Spinal cord (tissue), 10 donors: ENCODE measurements around the gene UNC13B. TPM values are rescaled to one million over a fixed set of nuclear protein-coding genes. Genes with fewer than 3 reads are reported as not detected.

Source experiments
- DNase-seq, 6 donors: peaks; one replicate each; pipeline versions ENCODE4 v3.0.0 to v3.0.0-alpha.2; 2013 to 2015; ENCODE audit warnings: low spot score in 6 of 6, low read depth in 4 of 6
- H3K27ac ChIP-seq: one replicate; pipeline ENCODE4 v1.5.1; 2013; ENCODE audit warnings: low read depth, low read length, control low read depth
- H3K27me3 ChIP-seq: one replicate; pipeline ENCODE4 v1.6.1; 2013; ENCODE audit warnings: low read length; ENCODE audit not compliant: control insufficient read depth, insufficient read depth
- H3K36me3 ChIP-seq: one replicate; pipeline ENCODE4 v1.6.1; 2013; ENCODE audit warnings: low read length; ENCODE audit not compliant: control insufficient read depth, insufficient read depth
- H3K4me1 ChIP-seq: one replicate; pipeline ENCODE4 v1.6.1; 2013; ENCODE audit warnings: low read length; ENCODE audit not compliant: control insufficient read depth, insufficient read depth
- H3K4me3 ChIP-seq: one replicate; pipeline ENCODE4 v1.5.1; 2013; ENCODE audit warnings: low read depth, low read length, control low read depth
- H3K9me3 ChIP-seq: one replicate; pipeline ENCODE4 v1.6.1; 2013; ENCODE audit warnings: low read length; ENCODE audit not compliant: control insufficient read depth, insufficient read depth
- WGBS: methylation state at CpG from one replicate; pipeline ENCODE4 v1.1.5; 2013; ENCODE audit warnings: missing lambda C conversion rate; ENCODE audit not compliant: insufficient coverage; 5-methylcytosine and 5-hydroxymethylcytosine counted together
- polyA plus RNA-seq, 2 donors: library from polyadenylated mRNA; unstranded; fragments of 120-200 nt; gene quantifications; one replicate each; pipeline ENCODE4 v1.2.1, GENCODE V29; 2013; ENCODE audit not compliant: insufficient read length in 2 of 2
- total RNA-seq, 2 donors: library from RNA; depleted of rRNA in 1 of 2; stranded (reverse); fragments of 120-200 nt in 1 of 2; fragments of >200 nt in 1 of 2; gene quantifications; one replicate each; pipeline versions ENCODE4 v1.2.3 to v1.2.4, GENCODE V29; 2013 to 2014
- donor health status: healthy.

Gene UNC13B
- total and polyA plus RNA-seq, 4 donors, result 20.2 to 37.9 (median 24.9) TPM

DNA sequence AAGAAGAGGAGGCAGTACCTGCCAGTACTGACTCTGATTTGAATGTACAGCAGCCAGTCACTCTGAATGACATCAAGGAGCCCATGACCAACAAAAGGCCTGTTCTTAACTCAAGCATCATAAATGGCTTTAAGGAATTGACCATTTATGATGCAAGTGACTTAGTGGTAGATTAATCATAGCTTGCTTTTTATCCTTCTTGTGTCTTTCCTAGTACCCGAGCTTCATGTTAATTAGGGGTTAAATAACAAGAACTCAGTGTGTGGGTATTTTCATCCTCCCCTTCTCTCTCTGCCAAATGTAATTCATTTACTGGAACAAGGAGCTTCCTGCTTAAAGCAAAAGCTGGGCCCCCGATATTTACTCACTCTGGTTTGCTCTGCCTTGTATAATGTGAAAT lies 146.5 kb downstream of the UNC13B start:
- Histone ChIP-seq H3K27ac (peak overlapping the region; percentile 1), H3K36me3 (peaks cover 4% of the 10 kb centered on the region), H3K9me3 (no peaks in the 10 kb centered on the region), H3K27me3 (no peaks in the 10 kb centered on the region), H3K4me3 (no peak overlapping the region), H3K4me1 (peaks cover 6% of the 10 kb centered on the region)
- peak in 2 of 6 donors; percentile 34 to 36 for DNase-seq
- WGBS, result no CpG with 5 or more reads among the region's 2 CpGs

DNA sequence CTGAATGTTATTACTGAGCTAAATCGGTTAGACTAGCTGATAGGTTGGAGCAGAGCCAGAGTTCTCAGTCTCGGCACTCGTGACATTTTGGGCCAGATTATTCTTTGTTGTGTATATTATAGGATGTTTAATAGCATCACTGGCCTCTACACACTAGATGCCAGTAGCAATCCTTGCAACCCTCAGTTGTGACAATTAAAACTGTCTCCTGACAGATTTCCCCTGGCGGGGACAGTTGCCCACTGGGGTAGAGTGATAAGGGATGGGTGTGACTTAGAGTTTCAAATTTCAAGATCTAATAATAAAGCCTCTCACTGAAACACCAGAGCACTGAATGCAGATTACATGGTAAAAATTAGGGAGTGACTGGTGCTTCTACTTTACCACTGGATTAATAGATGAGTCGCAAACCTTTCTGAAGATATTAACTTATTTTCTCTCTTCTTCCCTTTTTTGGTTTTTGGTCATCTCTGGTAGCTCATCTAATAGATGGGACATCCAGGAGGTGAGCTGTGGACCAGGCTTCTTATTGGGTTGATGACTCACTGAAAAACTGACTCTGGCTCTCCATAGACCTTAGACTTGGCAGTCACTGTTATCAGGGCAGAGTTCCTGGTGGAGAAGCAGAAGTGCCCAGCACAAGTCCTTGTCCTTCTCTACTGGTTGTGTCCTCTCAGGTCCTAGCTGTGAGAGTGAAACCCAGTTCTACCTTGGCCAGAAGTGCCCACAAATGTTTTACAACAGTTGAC lies 150.3 kb downstream of the UNC13B start:
- no peak overlapping the region for H3K27ac ChIP-seq
- peaks cover 6% of the 10 kb centered on the region for H3K4me1 ChIP-seq
- WGBS, result no CpG with 5 or more reads among the region's 5 CpGs
- no peaks in the 10 kb centered on the region for H3K9me3 ChIP-seq
- peaks cover 4% of the 10 kb centered on the region for H3K36me3 ChIP-seq
- H3K27me3 ChIP-seq, result no peaks in the 10 kb centered on the region
- no peak overlapping the region for H3K4me3 ChIP-seq
- no peak for DNase-seq

DNA sequence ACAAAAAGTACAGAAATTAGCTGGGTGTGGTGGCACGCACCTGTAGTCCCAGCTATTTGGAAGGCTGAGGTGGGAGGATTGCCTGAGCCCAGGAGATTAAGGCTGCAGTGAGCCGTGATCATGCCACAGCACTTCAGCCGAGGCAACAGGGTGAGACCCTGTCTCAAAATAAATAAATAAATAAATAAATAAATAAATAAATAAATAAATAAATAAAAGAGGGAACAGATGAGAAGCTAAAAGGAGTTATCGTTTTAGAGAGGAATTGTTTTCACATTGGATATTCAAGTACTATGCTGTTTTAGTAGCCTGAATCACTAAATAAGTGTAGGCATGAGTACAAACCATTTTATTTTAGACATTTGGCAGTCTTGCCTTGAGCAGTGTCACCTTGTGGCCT lies 151.7 kb downstream of the UNC13B start:
- WGBS, result 100% methylated on average over 1 of the region's 4 CpGs

DNA sequence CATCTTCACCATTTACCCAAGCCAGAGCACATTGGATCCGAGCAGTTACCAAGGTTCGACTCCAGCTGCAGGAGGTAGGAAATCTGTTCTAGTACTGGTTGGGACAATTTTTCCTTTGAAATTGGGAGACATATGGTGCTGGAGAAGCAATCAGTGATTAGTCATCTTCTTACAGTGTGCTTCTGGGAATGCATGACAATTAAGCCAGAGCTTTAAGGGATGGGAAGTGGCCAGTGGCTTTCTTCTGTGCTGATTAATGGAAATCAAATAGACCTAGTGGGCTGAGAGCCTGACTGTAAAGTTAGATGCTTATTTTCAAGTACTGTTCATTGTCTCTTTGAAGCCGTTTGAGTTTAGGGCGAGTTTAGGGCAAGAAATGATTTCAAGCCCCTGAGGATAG lies 152.1 kb downstream of the UNC13B start:
- H3K27me3 ChIP-seq, result no peaks in the 10 kb centered on the region
- peaks cover 4% of the 10 kb centered on the region for H3K36me3 ChIP-seq
- H3K4me1 ChIP-seq, result peaks cover 3% of the 10 kb centered on the region
- 56% methylated on average over 3 of the region's 4 CpGs for WGBS
- DNase-seq, result peak in 1 of 6 donors; percentile 36
- H3K9me3 ChIP-seq, result no peaks in the 10 kb centered on the region
- no peak overlapping the region for H3K4me3 ChIP-seq
- no peak overlapping the region for H3K27ac ChIP-seq

More for the DNA sequence above, 151.7 kb downstream of the UNC13B start:
- H3K36me3 ChIP-seq, result peaks cover 4% of the 10 kb centered on the region
- H3K9me3 ChIP-seq, result no peaks in the 10 kb centered on the region
- peaks cover 3% of the 10 kb centered on the region for H3K4me1 ChIP-seq
- H3K27ac ChIP-seq, result no peak overlapping the region
- H3K4me3 ChIP-seq, result no peak overlapping the region
- DNase-seq, result no peak
- H3K27me3 ChIP-seq, result no peaks in the 10 kb centered on the region

DNA sequence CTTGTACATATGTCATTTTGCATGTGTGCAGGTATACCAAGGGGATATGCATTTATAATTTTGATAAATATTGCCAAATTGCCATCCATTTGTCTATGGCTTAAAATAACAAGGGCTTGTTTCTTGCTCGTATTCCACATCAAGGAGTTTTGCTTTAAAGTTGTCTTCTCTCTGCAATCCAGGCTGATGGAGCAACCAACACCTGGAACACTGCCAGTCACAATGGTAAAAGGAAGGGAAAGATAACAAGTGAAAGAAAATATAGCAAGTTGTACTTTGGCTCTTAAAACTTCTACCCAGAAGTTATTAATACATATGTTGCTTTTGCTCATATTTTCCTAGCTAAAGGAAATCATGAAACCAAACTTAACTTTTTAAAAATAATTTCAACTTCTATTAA lies 156.9 kb downstream of the UNC13B start:
- DNase-seq, result no peak
- Histone ChIP-seq H3K27ac (no peak overlapping the region), H3K4me3 (no peak overlapping the region), H3K9me3 (no peaks in the 10 kb centered on the region), H3K36me3 (no peaks in the 10 kb centered on the region), H3K4me1 (no peaks in the 10 kb centered on the region), H3K27me3 (no peaks in the 10 kb centered on the region)
- no CpG with 5 or more reads among the region's 1 CpG for WGBS

DNA sequence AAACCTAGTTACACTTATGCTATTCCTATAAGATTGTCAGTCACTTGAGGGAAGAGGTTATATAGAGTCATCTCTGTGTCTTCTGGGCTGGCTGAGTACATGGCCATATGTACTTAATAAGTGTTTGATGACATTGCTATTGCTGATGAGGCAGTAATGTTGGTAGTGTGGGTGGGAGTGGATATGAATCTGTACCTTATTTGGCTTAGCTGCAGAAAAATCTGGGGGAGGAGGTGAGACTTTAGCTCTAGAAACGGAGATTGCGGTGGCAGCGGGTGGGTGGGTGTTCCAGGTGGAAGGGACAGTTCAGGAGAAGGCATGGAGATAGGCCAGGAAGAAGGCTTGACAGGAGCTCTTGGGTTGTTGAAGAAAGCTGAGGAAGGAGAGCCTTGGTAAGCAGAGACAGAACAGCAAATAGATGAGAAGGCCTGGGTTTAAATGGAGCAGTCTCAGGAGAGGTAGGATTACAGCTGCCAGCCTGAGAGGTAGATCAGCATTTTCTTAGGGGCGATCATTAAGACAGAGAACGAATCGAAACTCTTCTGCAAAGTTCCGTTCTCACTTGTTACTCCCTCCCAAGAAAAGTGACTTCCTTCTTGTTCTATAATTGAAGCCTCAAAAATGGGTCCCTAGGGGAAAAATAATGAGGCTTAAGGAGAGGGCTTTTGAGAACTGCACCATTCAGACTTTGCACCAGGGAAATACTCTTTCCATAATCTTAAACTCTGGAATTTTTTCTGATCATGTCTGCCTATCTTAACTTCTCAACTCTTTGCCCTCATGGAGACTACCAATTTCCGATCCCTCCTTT lies 160.5 kb downstream of the UNC13B start:
- DNase-seq, result peak in 1 of 6 donors; percentile 10
- WGBS, result 95% methylated on average over 7 of the region's 8 CpGs

DNA sequence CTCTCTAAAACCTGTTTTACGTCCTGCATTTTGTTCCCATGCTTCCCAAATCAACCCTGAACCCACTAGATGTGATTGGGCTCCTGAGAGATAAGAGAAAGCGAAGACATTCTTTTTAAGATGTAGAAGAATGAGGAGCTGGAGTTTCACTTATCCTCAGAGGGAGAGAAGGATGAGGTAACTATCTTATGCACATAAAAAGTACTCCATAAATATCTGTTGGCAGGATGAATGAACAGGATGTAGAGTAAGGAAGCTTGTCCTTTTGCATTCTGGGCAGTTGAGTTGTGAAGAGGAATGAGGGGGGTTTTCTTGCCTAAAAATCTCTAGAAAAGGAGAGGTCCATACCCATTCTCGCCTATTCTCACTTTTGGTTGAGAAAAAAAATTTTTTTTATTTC lies 163.2 kb downstream of the UNC13B start:
- H3K4me3 ChIP-seq, result no peak overlapping the region
- no peak overlapping the region for H3K27ac ChIP-seq
- no peaks in the 10 kb centered on the region for H3K9me3 ChIP-seq
- DNase-seq, result no peak
- WGBS, result no CpG with 5 or more reads among the region's 3 CpGs
- H3K4me1 ChIP-seq, result no peaks in the 10 kb centered on the region
- no peaks in the 10 kb centered on the region for H3K36me3 ChIP-seq
- H3K27me3 ChIP-seq, result no peaks in the 10 kb centered on the region

More for the DNA sequence above, 160.5 kb downstream of the UNC13B start:
- H3K4me1 ChIP-seq, result no peaks in the 10 kb centered on the region
- no peaks in the 10 kb centered on the region for H3K27me3 ChIP-seq
- H3K9me3 ChIP-seq, result no peaks in the 10 kb centered on the region
- H3K4me3 ChIP-seq, result no peak overlapping the region
- no peak overlapping the region for H3K27ac ChIP-seq
- no peaks in the 10 kb centered on the region for H3K36me3 ChIP-seq

DNA sequence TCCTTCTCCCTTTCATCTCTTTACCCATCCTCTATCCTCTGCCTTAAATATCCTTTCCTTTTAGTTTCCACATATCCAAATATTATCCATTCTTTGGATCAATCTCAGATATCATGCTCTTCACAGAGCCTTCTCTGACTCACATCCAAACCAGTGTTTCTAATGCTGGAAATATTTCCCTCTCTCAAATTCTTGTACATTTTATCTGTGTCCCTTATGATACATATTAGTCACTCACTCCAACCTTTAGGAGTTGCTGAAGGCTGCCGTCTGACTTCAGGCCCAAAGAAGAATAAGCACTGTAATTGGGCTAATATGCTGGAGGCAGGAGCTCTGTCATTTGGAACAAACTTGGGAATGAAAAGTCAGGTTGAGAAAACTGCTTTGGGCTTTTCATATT lies 171.7 kb downstream of the UNC13B start:
- Histone ChIP-seq H3K27ac (no peak overlapping the region), H3K9me3 (no peaks in the 10 kb centered on the region), H3K4me1 (no peaks in the 10 kb centered on the region), H3K27me3 (no peaks in the 10 kb centered on the region), H3K4me3 (no peak overlapping the region), H3K36me3 (no peaks in the 10 kb centered on the region)
- WGBS, result 86% methylated on average over 1 of the region's 1 CpG
- DNase-seq, result no peak

DNA sequence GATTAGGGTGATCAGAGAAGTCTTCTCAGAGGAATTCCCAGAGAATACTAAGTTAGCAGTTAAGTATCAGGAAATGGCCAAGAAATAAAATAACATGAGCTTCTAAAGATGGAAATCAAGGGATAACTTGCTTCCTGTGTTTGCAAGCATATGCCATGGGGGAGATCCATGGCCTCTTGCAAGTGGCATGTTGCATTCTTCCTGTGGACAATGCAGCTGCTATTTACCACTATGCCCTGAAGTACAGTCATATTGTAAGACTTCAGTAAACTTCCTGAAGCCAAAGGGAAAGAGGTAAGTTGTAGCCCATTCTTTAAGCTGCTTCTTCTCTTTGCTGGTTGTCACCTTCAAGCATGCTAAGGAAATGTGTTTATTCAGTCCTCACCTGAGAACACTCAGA lies 173.4 kb downstream of the UNC13B start:
- DNase-seq, result no peak
- no peak overlapping the region for H3K27ac ChIP-seq
- H3K36me3 ChIP-seq, result no peaks in the 10 kb centered on the region
- no peak overlapping the region for H3K4me3 ChIP-seq
- no peaks in the 10 kb centered on the region for H3K4me1 ChIP-seq
- no peaks in the 10 kb centered on the region for H3K27me3 ChIP-seq
- no peaks in the 10 kb centered on the region for H3K9me3 ChIP-seq

DNA sequence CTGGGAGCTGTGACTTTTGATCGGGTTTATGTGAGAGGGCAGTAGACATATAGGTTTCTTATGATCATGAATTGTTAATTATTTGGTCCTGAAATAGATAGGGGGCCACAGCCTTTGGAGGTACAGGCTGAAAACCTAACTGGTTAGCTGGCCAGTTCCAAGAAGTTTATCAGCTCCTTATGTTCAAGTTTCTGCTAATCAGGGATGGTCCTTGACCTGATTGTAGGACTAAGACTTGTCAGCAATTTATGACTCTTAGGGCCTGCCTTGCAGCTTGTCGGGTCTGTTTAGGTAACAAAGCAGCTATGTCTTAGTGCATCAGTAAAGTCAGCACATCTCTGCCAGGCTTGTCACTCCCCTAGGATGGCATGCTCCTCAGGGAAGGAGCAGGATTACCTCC lies 176.3 kb downstream of the UNC13B start:
- Histone ChIP-seq H3K27ac (no peak overlapping the region), H3K9me3 (no peaks in the 10 kb centered on the region), H3K36me3 (no peaks in the 10 kb centered on the region), H3K4me3 (no peak overlapping the region), H3K27me3 (no peaks in the 10 kb centered on the region), H3K4me1 (peaks cover 8% of the 10 kb centered on the region)
- DNase-seq, result no peak
- 91% methylated on average over 2 of the region's 2 CpGs for WGBS
